GM23338 (cell line): ENCODE data around the gene MARK3. TPM values are rescaled to one million over a fixed set of nuclear protein-coding genes. Genes with fewer than 3 reads are reported as not detected.
A peak's percentile ranks its signal among the peaks of the same experiment; 100 is the strongest.

ENCODE experiments used
- ATAC-seq: fragments of 200-7000 bp; cut with Tn5 transposase; 3 replicates; pipeline ENCODE4 v1.9.1; 2020
- DNase-seq: peaks from one replicate; pipeline ENCODE4 v3.0.0-alpha.2; 2015; ENCODE audit warnings: low spot score
- H2AFZ ChIP-seq: fragments of 200-600 bp; sonication (generic); 2 replicates; pipeline ENCODE4 v1.8.0; 2016; ENCODE audit warnings: antibody characterized with exemption, mild to moderate bottlenecking, moderate library complexity
- H3F3A ChIP-seq: fragments of 200-600 bp; sonication (generic); replicated peaks from 2 replicates; pipeline ENCODE4 v1.8.0; 2017; ENCODE audit warnings: antibody characterized with exemption, mixed run types, low read depth
- H3K27ac ChIP-seq: fragments of 200-600 bp; sonication (generic); 2 replicates; pipeline ENCODE4 v1.6.1; 2016; ENCODE audit warnings: low read depth
- H3K27me3 ChIP-seq: fragments of 200-600 bp; sonication (generic); 2 replicates; pipeline ENCODE4 v1.8.0; 2016; ENCODE audit warnings: mild to moderate bottlenecking, mixed run types, moderate library complexity; ENCODE audit not compliant: insufficient read depth
- H3K36me3 ChIP-seq: fragments of 200-600 bp; sonication (generic); 2 replicates; pipeline ENCODE4 v1.8.0; 2016; ENCODE audit warnings: mild to moderate bottlenecking; ENCODE audit not compliant: insufficient read depth
- H3K4me1 ChIP-seq: fragments of 200-600 bp; sonication (generic); 2 replicates; pipeline ENCODE4 v1.8.0; 2016; ENCODE audit warnings: mild to moderate bottlenecking, moderate library complexity; ENCODE audit not compliant: insufficient read depth
- H3K4me2 ChIP-seq: fragments of 200-600 bp; sonication (generic); 2 replicates; pipeline ENCODE4 v1.7.1; 2017; ENCODE audit warnings: mixed run types
- H3K4me3 ChIP-seq: fragments of 200-600 bp; sonication (generic); 2 replicates; pipeline ENCODE4 v1.6.1; 2016; ENCODE audit warnings: mixed run types
- H3K79me2 ChIP-seq: fragments of 200-600 bp; sonication (generic); replicated peaks from 2 replicates; pipeline ENCODE4 v1.8.0; 2017; ENCODE audit warnings: mild to moderate bottlenecking; ENCODE audit not compliant: insufficient read depth
- H3K9me2 ChIP-seq: fragments of 200-600 bp; sonication (generic); 2 replicates; pipeline ENCODE4 v1.8.0; 2017; ENCODE audit not compliant: insufficient read depth
- H4K20me1 ChIP-seq: fragments of 200-600 bp; sonication (generic); replicated peaks from 2 replicates; pipeline ENCODE4 v1.8.0; 2017; ENCODE audit warnings: mild to moderate bottlenecking; ENCODE audit not compliant: insufficient read depth
- H3K27ac Mint-ChIP-seq: 2 replicates; pipeline ENCODE4 v1.8.0; 2020; ENCODE audit warnings: inconsistent platforms, mild to moderate bottlenecking, moderate library complexity, mixed read lengths
- H3K27me3 Mint-ChIP-seq: 3 replicates; pipeline ENCODE4 v1.8.0; 2022; ENCODE audit warnings: low read depth, mild to moderate bottlenecking, moderate library complexity, mixed read lengths, inconsistent platforms; ENCODE audit not compliant: insufficient read depth, poor library complexity
- H3K36me3 Mint-ChIP-seq: 3 replicates; pipeline ENCODE4 v1.8.0; 2021; ENCODE audit warnings: low read depth, mild to moderate bottlenecking, inconsistent platforms, moderate library complexity, mixed read lengths
- H3K4me1 Mint-ChIP-seq: 3 replicates; pipeline ENCODE4 v1.8.0; 2020; ENCODE audit warnings: mild to moderate bottlenecking, inconsistent platforms, mixed read lengths
- H3K4me3 Mint-ChIP-seq: 3 replicates; pipeline ENCODE4 v1.8.0; 2021; ENCODE audit warnings: moderate library complexity, mild to moderate bottlenecking, inconsistent platforms, mixed read lengths
- H3K9me3 Mint-ChIP-seq: 3 replicates; pipeline ENCODE4 v1.8.0; 2020; ENCODE audit warnings: moderate library complexity, mild to moderate bottlenecking, inconsistent platforms, mixed read lengths
- CREB1 ChIP-seq: fragments of 250-450 bp; sonication (Bioruptor Pico); IDR thresholded peaks from 2 replicates; pipeline ENCODE4 v1.5.0; 2020; ENCODE audit warnings: low read depth, mild to moderate bottlenecking, moderate library complexity
- EZH2phosphoT487 ChIP-seq: fragments of 200-600 bp; sonication (generic); IDR thresholded peaks from one replicate; pipeline ENCODE4 v1.8.1; 2018; ENCODE audit warnings: antibody characterized with exemption; ENCODE audit not compliant: unreplicated experiment
- JUNB ChIP-seq: IDR thresholded peaks from one replicate; pipeline ENCODE4 v1.6.1; 2016; ENCODE audit warnings: antibody characterized with exemption; ENCODE audit not compliant: unreplicated experiment
- NANOG ChIP-seq: IDR thresholded peaks from 2 replicates; pipeline ENCODE4 v1.6.1; 2016; ENCODE audit warnings: antibody characterized with exemption, borderline replicate concordance
- STAT1 ChIP-seq: IDR thresholded peaks from one replicate; pipeline ENCODE4 v1.6.1; 2016; ENCODE audit warnings: antibody characterized with exemption; ENCODE audit not compliant: unreplicated experiment
- ZNF114 ChIP-seq: fragments of 250-450 bp; sonication (Bioruptor Pico); IDR thresholded peaks from 2 replicates; pipeline ENCODE4 v1.5.0; 2020; ENCODE audit warnings: mild to moderate bottlenecking, moderate library complexity
- polyA plus RNA-seq: library from polyadenylated mRNA; unstranded; fragments of >200 nt; fragmentation: Nextera tagmentation; extraction: Ambion mirVana; gene quantifications from 2 replicates; pipeline ENCODE4 v1.2.1, GENCODE V29; 2016
- total RNA-seq: library from RNA; depleted of rRNA; stranded (reverse); fragments of >200 nt; shearing (Covaris generic); gene quantifications from 2 replicates; pipeline ENCODE4 v1.2.3, GENCODE V29; 2014
- TF ChIP-seq, protein P1 (sequence below): IDR thresholded peaks from 2 replicates; pipeline ENCODE4 v1.6.1; 2016; ENCODE audit warnings: antibody characterized with exemption
- TF ChIP-seq, protein P2 (sequence below), 2 experiments: fragments of 200-600 bp in 1 of 2; sonication (generic) in 1 of 2; conservative IDR thresholded peaks; 2 replicates each; pipeline versions ENCODE4 v1.5.1 to v1.6.1; 2016 to 2017; ENCODE audit warnings: antibody characterized with exemption in 2 of 2, low read depth in 2 of 2, mild to moderate bottlenecking in 2 of 2, moderate library complexity in 1 of 2
- TF ChIP-seq, protein P3 (sequence below): fragments of 250-450 bp; sonication (Bioruptor Pico); IDR thresholded peaks from 2 replicates; pipeline ENCODE4 v1.5.0; 2020; ENCODE audit warnings: mild to moderate bottlenecking, moderate library complexity

MARK3 gene
- total and polyA plus RNA-seq, 2 experiments from 2014 or later: 45.9 to 69.7 TPM

DNA sequence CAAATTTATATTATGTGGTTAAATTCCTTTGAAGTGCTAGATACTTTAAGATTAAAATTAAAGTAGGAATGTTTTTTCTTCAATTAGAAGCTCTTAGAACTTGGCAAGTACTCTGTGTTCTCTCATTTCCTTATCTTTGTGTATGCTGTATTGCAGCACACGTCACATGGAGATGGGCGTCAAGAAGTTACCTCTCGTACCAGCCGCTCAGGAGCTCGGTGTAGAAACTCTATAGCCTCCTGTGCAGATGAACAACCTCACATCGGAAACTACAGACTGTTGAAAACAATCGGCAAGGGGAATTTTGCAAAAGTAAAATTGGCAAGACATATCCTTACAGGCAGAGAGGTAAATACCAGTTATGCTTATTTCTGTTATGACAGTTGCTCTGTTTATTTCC, 19.7 kb downstream of the MARK3 start (continued):
- TF ChIP-seq, protein P1, sequence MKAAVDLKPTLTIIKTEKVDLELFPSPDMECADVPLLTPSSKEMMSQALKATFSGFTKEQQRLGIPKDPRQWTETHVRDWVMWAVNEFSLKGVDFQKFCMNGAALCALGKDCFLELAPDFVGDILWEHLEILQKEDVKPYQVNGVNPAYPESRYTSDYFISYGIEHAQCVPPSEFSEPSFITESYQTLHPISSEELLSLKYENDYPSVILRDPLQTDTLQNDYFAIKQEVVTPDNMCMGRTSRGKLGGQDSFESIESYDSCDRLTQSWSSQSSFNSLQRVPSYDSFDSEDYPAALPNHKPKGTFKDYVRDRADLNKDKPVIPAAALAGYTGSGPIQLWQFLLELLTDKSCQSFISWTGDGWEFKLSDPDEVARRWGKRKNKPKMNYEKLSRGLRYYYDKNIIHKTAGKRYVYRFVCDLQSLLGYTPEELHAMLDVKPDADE: no peak
- TF ChIP-seq, protein P2, sequence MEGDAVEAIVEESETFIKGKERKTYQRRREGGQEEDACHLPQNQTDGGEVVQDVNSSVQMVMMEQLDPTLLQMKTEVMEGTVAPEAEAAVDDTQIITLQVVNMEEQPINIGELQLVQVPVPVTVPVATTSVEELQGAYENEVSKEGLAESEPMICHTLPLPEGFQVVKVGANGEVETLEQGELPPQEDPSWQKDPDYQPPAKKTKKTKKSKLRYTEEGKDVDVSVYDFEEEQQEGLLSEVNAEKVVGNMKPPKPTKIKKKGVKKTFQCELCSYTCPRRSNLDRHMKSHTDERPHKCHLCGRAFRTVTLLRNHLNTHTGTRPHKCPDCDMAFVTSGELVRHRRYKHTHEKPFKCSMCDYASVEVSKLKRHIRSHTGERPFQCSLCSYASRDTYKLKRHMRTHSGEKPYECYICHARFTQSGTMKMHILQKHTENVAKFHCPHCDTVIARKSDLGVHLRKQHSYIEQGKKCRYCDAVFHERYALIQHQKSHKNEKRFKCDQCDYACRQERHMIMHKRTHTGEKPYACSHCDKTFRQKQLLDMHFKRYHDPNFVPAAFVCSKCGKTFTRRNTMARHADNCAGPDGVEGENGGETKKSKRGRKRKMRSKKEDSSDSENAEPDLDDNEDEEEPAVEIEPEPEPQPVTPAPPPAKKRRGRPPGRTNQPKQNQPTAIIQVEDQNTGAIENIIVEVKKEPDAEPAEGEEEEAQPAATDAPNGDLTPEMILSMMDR (conservative IDR thresholded peaks at IDR 0.05; ENCODE audit: low read depth in 2 of 2): no peak
- TF ChIP-seq STAT1: no peak
- no peak for TF ChIP-seq NANOG

DNA sequence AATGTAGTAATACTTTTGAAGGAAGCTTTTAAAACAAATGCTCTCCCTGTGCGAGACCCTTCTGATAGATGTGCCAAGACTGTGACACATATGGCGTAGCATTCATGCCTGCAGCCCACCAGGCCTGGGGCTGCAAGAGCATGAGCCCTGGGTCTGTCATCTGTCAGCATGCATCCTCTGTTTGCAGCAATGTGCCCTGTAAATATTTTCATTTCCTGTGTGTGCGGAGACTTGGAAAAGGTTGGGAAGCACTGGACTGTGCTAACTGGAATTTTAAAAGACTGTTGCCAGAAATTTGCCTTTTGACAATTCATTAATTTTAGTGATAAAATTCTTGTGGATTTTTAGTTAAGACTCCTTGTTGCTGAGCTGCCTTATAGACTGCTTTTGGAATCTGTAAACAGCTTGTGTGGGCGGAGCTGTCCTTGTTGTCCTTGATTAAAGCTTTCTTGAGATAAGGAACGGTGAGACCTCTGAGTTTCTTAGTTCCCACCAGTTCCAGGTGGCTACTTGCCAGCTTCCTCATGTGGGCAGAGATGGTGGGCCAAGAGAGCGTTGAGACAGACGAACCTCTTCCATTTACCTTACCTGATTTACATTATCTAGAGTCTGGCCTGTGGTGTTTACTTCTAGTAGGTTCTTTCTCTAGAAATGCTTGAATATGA, 23.4 kb downstream of the MARK3 start:
- no peaks in the 10 kb centered on the region for H3K27me3 ChIP-seq
- H3K4me1 ChIP-seq: peaks cover 4% of the 10 kb centered on the region; the same call in 1 of the 2 replicates
- H3K27ac ChIP-seq: peak overlapping the region; percentile 80
- Mint-ChIP-seq H3K27ac (0 out of 2 replicates have a peak overlapping the region, but pooled peaks have one; percentile 19), H3K36me3 (peaks cover 37% of the 10 kb centered on the region), H3K27me3 (peaks cover 2% of the 10 kb centered on the region), H3K4me1 (peaks cover 15% of the 10 kb centered on the region), H3K4me3 (no peak overlapping the region), H3K9me3 (no peaks in the 10 kb centered on the region)
- no peaks in the 10 kb centered on the region for H3F3A ChIP-seq
- no peak overlapping the region for H3K4me3 ChIP-seq
- no peak overlapping the region for H3K4me2 ChIP-seq
- no peak overlapping the region for H2AFZ ChIP-seq
- ATAC-seq (no peak), DNase-seq (no peak)
- no peaks in the 10 kb centered on the region for H3K36me3 ChIP-seq
- peaks cover 83% of the 10 kb centered on the region for H3K79me2 ChIP-seq
- no peaks in the 10 kb centered on the region for H3K9me2 ChIP-seq
- H4K20me1 ChIP-seq: peaks cover 24% of the 10 kb centered on the region
- TF ChIP-seq CREB1 (CRISPR knock-in tag): no peak
- TF ChIP-seq, protein P3, sequence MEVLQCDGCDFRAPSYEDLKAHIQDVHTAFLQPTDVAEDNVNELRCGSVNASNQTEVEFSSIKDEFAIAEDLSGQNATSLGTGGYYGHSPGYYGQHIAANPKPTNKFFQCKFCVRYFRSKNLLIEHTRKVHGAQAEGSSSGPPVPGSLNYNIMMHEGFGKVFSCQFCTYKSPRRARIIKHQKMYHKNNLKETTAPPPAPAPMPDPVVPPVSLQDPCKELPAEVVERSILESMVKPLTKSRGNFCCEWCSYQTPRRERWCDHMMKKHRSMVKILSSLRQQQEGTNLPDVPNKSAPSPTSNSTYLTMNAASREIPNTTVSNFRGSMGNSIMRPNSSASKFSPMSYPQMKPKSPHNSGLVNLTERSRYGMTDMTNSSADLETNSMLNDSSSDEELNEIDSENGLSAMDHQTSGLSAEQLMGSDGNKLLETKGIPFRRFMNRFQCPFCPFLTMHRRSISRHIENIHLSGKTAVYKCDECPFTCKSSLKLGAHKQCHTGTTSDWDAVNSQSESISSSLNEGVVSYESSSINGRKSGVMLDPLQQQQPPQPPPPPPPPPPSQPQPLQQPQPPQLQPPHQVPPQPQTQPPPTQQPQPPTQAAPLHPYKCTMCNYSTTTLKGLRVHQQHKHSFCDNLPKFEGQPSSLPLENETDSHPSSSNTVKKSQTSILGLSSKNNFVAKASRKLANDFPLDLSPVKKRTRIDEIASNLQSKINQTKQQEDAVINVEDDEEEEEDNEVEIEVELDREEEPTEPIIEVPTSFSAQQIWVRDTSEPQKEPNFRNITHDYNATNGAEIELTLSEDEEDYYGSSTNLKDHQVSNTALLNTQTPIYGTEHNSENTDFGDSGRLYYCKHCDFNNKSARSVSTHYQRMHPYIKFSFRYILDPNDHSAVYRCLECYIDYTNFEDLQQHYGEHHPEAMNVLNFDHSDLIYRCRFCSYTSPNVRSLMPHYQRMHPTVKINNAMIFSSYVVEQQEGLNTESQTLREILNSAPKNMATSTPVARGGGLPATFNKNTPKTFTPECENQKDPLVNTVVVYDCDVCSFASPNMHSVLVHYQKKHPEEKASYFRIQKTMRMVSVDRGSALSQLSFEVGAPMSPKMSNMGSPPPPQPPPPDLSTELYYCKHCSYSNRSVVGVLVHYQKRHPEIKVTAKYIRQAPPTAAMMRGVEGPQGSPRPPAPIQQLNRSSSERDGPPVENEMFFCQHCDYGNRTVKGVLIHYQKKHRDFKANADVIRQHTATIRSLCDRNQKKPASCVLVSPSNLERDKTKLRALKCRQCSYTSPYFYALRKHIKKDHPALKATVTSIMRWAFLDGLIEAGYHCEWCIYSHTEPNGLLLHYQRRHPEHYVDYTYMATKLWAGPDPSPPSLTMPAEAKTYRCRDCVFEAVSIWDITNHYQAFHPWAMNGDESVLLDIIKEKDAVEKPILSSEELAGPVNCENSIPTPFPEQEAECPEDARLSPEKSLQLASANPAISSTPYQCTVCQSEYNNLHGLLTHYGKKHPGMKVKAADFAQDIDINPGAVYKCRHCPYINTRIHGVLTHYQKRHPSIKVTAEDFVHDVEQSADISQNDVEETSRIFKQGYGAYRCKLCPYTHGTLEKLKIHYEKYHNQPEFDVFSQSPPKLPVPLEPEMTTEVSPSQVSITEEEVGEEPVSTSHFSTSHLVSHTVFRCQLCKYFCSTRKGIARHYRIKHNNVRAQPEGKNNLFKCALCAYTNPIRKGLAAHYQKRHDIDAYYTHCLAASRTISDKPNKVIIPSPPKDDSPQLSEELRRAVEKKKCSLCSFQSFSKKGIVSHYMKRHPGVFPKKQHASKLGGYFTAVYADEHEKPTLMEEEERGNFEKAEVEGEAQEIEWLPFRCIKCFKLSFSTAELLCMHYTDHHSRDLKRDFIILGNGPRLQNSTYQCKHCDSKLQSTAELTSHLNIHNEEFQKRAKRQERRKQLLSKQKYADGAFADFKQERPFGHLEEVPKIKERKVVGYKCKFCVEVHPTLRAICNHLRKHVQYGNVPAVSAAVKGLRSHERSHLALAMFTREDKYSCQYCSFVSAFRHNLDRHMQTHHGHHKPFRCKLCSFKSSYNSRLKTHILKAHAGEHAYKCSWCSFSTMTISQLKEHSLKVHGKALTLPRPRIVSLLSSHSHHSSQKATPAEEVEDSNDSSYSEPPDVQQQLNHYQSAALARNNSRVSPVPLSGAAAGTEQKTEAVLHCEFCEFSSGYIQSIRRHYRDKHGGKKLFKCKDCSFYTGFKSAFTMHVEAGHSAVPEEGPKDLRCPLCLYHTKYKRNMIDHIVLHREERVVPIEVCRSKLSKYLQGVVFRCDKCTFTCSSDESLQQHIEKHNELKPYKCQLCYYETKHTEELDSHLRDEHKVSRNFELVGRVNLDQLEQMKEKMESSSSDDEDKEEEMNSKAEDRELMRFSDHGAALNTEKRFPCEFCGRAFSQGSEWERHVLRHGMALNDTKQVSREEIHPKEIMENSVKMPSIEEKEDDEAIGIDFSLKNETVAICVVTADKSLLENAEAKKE (CRISPR knock-in tag): no peak
- no peak for TF ChIP-seq ZNF114 (CRISPR knock-in tag)
- TF ChIP-seq, protein P2 (conservative IDR thresholded peaks at IDR 0.05; ENCODE audit: low read depth in 2 of 2): no peak
- TF ChIP-seq JUNB: no peak
- TF ChIP-seq, protein P1: no peak
- no peak for TF ChIP-seq EZH2phosphoT487
- TF ChIP-seq STAT1: no peak
